ENCODE results near the gene NR1H4.
"Not testable (repeated sequence)": the region's sequence is repeated elsewhere in the genome, so short reads cannot be mapped to it uniquely, and the experiment has no call there.

NR1H4 gene

GRCh38 chr12:100473716-100474150 is at the start of gene NR1H4:
Gene NR1H4, plus strand, starts transcription at chr12:100473866. Its CDS starts 19,458 bp downstream, at chr12:100493324.
- Histone ChIP-seq H3F3A (ENCODE audit: insufficient read depth, low read length) (no peaks in the 10 kb centered on the region), H3K4me3 (ENCODE audit: low read depth, low read length, poor library complexity, severe bottlenecking) (no peak within 1 kb of the TSS), H3K4me1 (ENCODE audit: insufficient read depth, low read length, severe bottlenecking) (no peaks in the 10 kb centered on the region), H3K4me2 (ENCODE audit: low read length) (no peak within 1 kb of the TSS), H3K9me3 (ENCODE audit: low read length) (no peaks in the 10 kb centered on the region), H3K9ac (ENCODE audit: low read length) (no peak within 1 kb of the TSS), H2AFZ (ENCODE audit: low read length) (no peak within 1 kb of the TSS), H4K20me1 (ENCODE audit: insufficient read depth, low read length) (no peaks in the 10 kb centered on the region), H3K79me2 (ENCODE audit: insufficient read depth, low read length) (no peaks in the 10 kb centered on the region), H3K27ac (ENCODE audit: low read depth, low read length, poor library complexity, severe bottlenecking) (no peak within 1 kb of the TSS), H3K36me3 (ENCODE audit: insufficient read depth, low read length) (no peaks in the 10 kb centered on the region), H3K27me3 (ENCODE audit: insufficient read depth, low read length) (no peaks in the 10 kb centered on the region), H3K9me2 (ENCODE audit: low read depth, low read length) (no peaks in the 10 kb centered on the region)
- TF ChIP-seq EZH2 (IDR thresholded peaks at IDR 0.05; ENCODE audit: borderline replicate concordance, low read length) (no peak), CTCF (IDR thresholded peaks at IDR 0.05; ENCODE audit: low read length) (no peak)

GRCh38 chr12:100426145-100426544 is 47.5 kb upstream of the NR1H4 start:
- H3K9ac ChIP-seq (ENCODE audit: low read length): no peak overlapping the region
- no peaks in the 10 kb centered on the region for H3K79me2 ChIP-seq (ENCODE audit: insufficient read depth, low read length)
- H3K4me2 ChIP-seq (ENCODE audit: low read length): no peak overlapping the region
- no peaks in the 10 kb centered on the region for H3K27me3 ChIP-seq (ENCODE audit: insufficient read depth, low read length)
- H3K27ac ChIP-seq (ENCODE audit: low read depth, low read length, poor library complexity, severe bottlenecking): no peak overlapping the region
- no peaks in the 10 kb centered on the region; the same call in 1 of the 2 replicates for H3K9me3 ChIP-seq (ENCODE audit: low read length)
- no peaks in the 10 kb centered on the region for H3K36me3 ChIP-seq (ENCODE audit: insufficient read depth, low read length)
- no peak overlapping the region for H2AFZ ChIP-seq (ENCODE audit: low read length)
- no peaks in the 10 kb centered on the region for H3K9me2 ChIP-seq (ENCODE audit: low read depth, low read length)
- no peaks in the 10 kb centered on the region for H4K20me1 ChIP-seq (ENCODE audit: insufficient read depth, low read length)
- no peaks in the 10 kb centered on the region for H3K4me1 ChIP-seq (ENCODE audit: insufficient read depth, low read length, severe bottlenecking)
- TF ChIP-seq CTCF (IDR thresholded peaks at IDR 0.05; ENCODE audit: low read length): no peak
- TF ChIP-seq EZH2 (IDR thresholded peaks at IDR 0.05; ENCODE audit: borderline replicate concordance, low read length): no peak
- no peak overlapping the region for H3K4me3 ChIP-seq (ENCODE audit: low read depth, low read length, poor library complexity, severe bottlenecking)
- H3F3A ChIP-seq (ENCODE audit: insufficient read depth, low read length): no peaks in the 10 kb centered on the region

- H3K4me2 ChIP-seq (ENCODE audit: low read length): no peak overlapping the region
- TF ChIP-seq CTCF (IDR thresholded peaks at IDR 0.05; ENCODE audit: low read length): no peak
- TF ChIP-seq EZH2 (IDR thresholded peaks at IDR 0.05; ENCODE audit: borderline replicate concordance, low read length): no peak
- H3K79me2 ChIP-seq (ENCODE audit: insufficient read depth, low read length): no peaks in the 10 kb centered on the region
- no peak overlapping the region for H2AFZ ChIP-seq (ENCODE audit: low read length)
- H3K27ac ChIP-seq (ENCODE audit: low read depth, low read length, poor library complexity, severe bottlenecking): no peak overlapping the region
- H3K36me3 ChIP-seq (ENCODE audit: insufficient read depth, low read length): no peaks in the 10 kb centered on the region
- H3K4me3 ChIP-seq (ENCODE audit: low read depth, low read length, poor library complexity, severe bottlenecking): no peak overlapping the region
- H4K20me1 ChIP-seq (ENCODE audit: insufficient read depth, low read length): no peaks in the 10 kb centered on the region
- no peak overlapping the region for H3K9ac ChIP-seq (ENCODE audit: low read length)
- H3F3A ChIP-seq (ENCODE audit: insufficient read depth, low read length): no peaks in the 10 kb centered on the region
- no peaks in the 10 kb centered on the region for H3K9me2 ChIP-seq (ENCODE audit: low read depth, low read length)
- H3K4me1 ChIP-seq (ENCODE audit: insufficient read depth, low read length, severe bottlenecking): no peaks in the 10 kb centered on the region
- no peaks in the 10 kb centered on the region for H3K27me3 ChIP-seq (ENCODE audit: insufficient read depth, low read length)
- H3K9me3 ChIP-seq (ENCODE audit: low read length): no peaks in the 10 kb centered on the region; the same call in 1 of the 2 replicates
Observed at GRCh38 chr12:100427078-100427477, 46.6 kb upstream of the NR1H4 start.

GRCh38 chr12:100430251-100430650 is 43.4 kb upstream of the NR1H4 start:
- H3K4me3 ChIP-seq (ENCODE audit: low read depth, low read length, poor library complexity, severe bottlenecking); H3K36me3 ChIP-seq (ENCODE audit: insufficient read depth, low read length); H3F3A ChIP-seq (ENCODE audit: insufficient read depth, low read length); H4K20me1 ChIP-seq (ENCODE audit: insufficient read depth, low read length); H3K4me1 ChIP-seq (ENCODE audit: insufficient read depth, low read length, severe bottlenecking); H3K27me3 ChIP-seq (ENCODE audit: insufficient read depth, low read length); H3K9me3 ChIP-seq (ENCODE audit: low read length); H2AFZ ChIP-seq (ENCODE audit: low read length); H3K27ac ChIP-seq (ENCODE audit: low read depth, low read length, poor library complexity, severe bottlenecking); H3K4me2 ChIP-seq (ENCODE audit: low read length); H3K9ac ChIP-seq (ENCODE audit: low read length); H3K79me2 ChIP-seq (ENCODE audit: insufficient read depth, low read length); H3K9me2 ChIP-seq (ENCODE audit: low read depth, low read length): not testable (repeated sequence)
